ENCODE data around the gene CCDC90B. TPM values are rescaled to one million over a fixed set of nuclear protein-coding genes. Genes with fewer than 3 reads are reported as not detected.

Gene CCDC90B
- total RNA-seq, 2 experiments from 2014 or later: 39.3 to 47.4 TPM

DNA sequence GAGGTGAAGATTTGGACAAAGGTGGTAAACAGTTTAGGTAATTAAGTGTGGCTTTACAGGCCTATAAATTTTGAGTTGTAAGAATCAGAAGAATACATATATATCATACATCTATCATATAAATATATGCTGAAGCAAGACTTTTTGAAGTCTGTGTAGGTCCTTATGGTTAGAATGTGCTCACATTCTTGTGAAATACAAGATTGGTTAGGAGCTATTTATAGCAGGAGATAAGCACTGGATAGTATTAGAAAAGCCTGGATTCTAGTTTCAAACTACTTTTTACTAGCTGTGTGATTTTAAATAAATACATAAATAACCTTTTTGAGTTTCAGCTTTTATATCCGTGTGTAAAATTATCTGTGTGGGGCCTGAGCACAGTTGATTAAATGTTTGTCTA, 50.3 kb downstream of the CCDC90B start:
- Histone ChIP-seq H3K4me1 (ENCODE audit: insufficient read depth, low read length, poor library complexity, severe bottlenecking) (no peaks in the 10 kb centered on the region), H3K79me2 (ENCODE audit: insufficient read depth, low read depth, low read length) (no peaks in the 10 kb centered on the region), H3K4me3 (ENCODE audit: low read depth, low read length, poor library complexity, severe bottlenecking) (no peak overlapping the region), H3K9me2 (ENCODE audit: insufficient read depth, low read length) (no peaks in the 10 kb centered on the region; the same call in 1 of the 2 replicates), H3K27ac (ENCODE audit: low read depth, low read length, poor library complexity, severe bottlenecking) (no peak overlapping the region), H2AFZ (ENCODE audit: low read length) (no peak overlapping the region), H3K9me3 (ENCODE audit: low read length) (no peaks in the 10 kb centered on the region), H3K36me3 (ENCODE audit: insufficient read depth, low read length) (no peaks in the 10 kb centered on the region), H3K4me2 (ENCODE audit: low read length) (no peak overlapping the region), H4K20me1 (ENCODE audit: insufficient read depth, low read length) (no peaks in the 10 kb centered on the region)
- intact Hi-C loops (cut with micrococcal nuclease; ENCODE audit: unreplicated experiment): no loop called here
- CTCF ChIA-PET (ENCODE audit: unreplicated experiment): interaction anchor here (0.8 kb wide), 1 partner anchor 14 kb away, joined by 3 read pairs; no protein-coding TSS in a partner anchor
- BruUV-seq (replicated peaks): no TSS peak
- DNase-seq (ENCODE audit: low spot score): no peak
- no peak for TF ChIP-seq EZH2phosphoT487 (IDR thresholded peaks at IDR 0.05; ENCODE audit: borderline replicate concordance, low read depth, low read length)
- TF ChIP-seq, protein P1, sequence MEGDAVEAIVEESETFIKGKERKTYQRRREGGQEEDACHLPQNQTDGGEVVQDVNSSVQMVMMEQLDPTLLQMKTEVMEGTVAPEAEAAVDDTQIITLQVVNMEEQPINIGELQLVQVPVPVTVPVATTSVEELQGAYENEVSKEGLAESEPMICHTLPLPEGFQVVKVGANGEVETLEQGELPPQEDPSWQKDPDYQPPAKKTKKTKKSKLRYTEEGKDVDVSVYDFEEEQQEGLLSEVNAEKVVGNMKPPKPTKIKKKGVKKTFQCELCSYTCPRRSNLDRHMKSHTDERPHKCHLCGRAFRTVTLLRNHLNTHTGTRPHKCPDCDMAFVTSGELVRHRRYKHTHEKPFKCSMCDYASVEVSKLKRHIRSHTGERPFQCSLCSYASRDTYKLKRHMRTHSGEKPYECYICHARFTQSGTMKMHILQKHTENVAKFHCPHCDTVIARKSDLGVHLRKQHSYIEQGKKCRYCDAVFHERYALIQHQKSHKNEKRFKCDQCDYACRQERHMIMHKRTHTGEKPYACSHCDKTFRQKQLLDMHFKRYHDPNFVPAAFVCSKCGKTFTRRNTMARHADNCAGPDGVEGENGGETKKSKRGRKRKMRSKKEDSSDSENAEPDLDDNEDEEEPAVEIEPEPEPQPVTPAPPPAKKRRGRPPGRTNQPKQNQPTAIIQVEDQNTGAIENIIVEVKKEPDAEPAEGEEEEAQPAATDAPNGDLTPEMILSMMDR (conservative IDR thresholded peaks at IDR 0.05; ENCODE audit: low read length): no peak
- POLR2A ChIA-PET: interaction anchor here (0.5 to 1.6 kb wide), 4 partner anchors 10 to 315 kb away, joined by 3 to 6 read pairs (median 4); no protein-coding TSS in a partner anchor

DNA sequence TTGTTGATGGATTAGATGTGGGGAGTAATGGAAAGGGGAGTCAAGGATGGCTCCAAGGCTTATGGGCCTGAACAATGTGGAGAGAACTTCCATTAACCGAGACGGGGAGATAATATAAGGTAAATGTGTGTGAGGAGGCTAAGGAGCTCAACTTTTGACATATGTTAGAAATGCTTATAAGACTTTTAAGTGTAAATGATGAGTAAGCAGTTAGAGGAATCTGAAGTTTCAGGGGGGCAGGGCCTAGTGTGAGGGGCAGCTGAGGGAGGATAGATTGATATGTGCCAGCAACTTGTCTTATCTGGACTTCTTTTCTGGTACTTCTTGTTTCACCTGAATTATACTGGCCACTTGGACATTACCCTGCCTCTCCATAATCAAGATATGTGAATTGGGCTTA, 62.7 kb downstream of the CCDC90B start:
- Histone ChIP-seq H2AFZ (ENCODE audit: low read length) (no peak overlapping the region), H4K20me1 (ENCODE audit: insufficient read depth, low read length) (no peaks in the 10 kb centered on the region), H3K4me2 (ENCODE audit: low read length) (no peak overlapping the region), H3K36me3 (ENCODE audit: insufficient read depth, low read length) (no peaks in the 10 kb centered on the region), H3K4me3 (ENCODE audit: low read depth, low read length, poor library complexity, severe bottlenecking) (no peak overlapping the region), H3K79me2 (ENCODE audit: insufficient read depth, low read depth, low read length) (no peaks in the 10 kb centered on the region), H3K27ac (ENCODE audit: low read depth, low read length, poor library complexity, severe bottlenecking) (no peak overlapping the region), H3K9me2 (ENCODE audit: insufficient read depth, low read length) (no peaks in the 10 kb centered on the region), H3K9me3 (ENCODE audit: low read length) (no peaks in the 10 kb centered on the region), H3K4me1 (ENCODE audit: insufficient read depth, low read length, poor library complexity, severe bottlenecking) (no peaks in the 10 kb centered on the region)
- no TSS peak for BruUV-seq (replicated peaks)
- POLR2A ChIA-PET: interaction anchor here (0.6 to 1.0 kb wide), 4 partner anchors 12 to 133 kb away, joined by 3 read pairs; no protein-coding TSS in a partner anchor
- CTCF ChIA-PET (ENCODE audit: unreplicated experiment): no interaction called here
- DNase-seq (ENCODE audit: low spot score): no peak
- no peak for TF ChIP-seq EZH2phosphoT487 (IDR thresholded peaks at IDR 0.05; ENCODE audit: borderline replicate concordance, low read depth, low read length)
- TF ChIP-seq, protein P1 (conservative IDR thresholded peaks at IDR 0.05; ENCODE audit: low read length): no peak
- intact Hi-C loops (cut with micrococcal nuclease; ENCODE audit: unreplicated experiment): no loop called here

DNA sequence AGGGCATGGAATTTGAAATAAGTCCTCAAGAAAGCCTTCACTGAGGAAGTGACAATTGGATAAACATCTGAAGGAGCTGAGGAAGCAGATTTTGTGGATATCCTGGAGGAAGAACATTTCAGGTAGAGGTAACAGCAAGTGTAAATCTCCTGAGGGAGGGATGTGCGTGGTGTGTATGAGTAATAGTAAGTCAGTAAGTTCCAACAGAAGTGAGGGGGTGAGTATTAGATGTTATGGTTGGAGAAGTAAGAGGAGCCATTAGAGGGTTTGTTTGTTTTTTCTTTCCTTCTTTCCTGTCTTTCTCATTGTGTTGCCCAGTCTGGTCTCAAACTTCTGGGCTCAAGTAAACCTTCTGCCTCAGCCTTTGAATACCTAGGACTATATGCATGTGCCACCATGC, 63.7 kb downstream of the CCDC90B start:
- H3K36me3 ChIP-seq (ENCODE audit: insufficient read depth, low read length): no peaks in the 10 kb centered on the region
- H4K20me1 ChIP-seq (ENCODE audit: insufficient read depth, low read length): no peaks in the 10 kb centered on the region
- H3K27ac ChIP-seq (ENCODE audit: low read depth, low read length, poor library complexity, severe bottlenecking): no peak overlapping the region
- CTCF ChIA-PET (ENCODE audit: unreplicated experiment): no interaction called here
- H3K9me2 ChIP-seq (ENCODE audit: insufficient read depth, low read length): no peaks in the 10 kb centered on the region
- BruUV-seq (replicated peaks): no TSS peak
- POLR2A ChIA-PET: no interaction called here
- H2AFZ ChIP-seq (ENCODE audit: low read length): no peak overlapping the region
- H3K9me3 ChIP-seq (ENCODE audit: low read length): no peaks in the 10 kb centered on the region
- no peak overlapping the region for H3K4me2 ChIP-seq (ENCODE audit: low read length)
- intact Hi-C loops (cut with micrococcal nuclease; ENCODE audit: unreplicated experiment): no loop called here
- no peaks in the 10 kb centered on the region for H3K79me2 ChIP-seq (ENCODE audit: insufficient read depth, low read depth, low read length)
- TF ChIP-seq EZH2phosphoT487 (IDR thresholded peaks at IDR 0.05; ENCODE audit: borderline replicate concordance, low read depth, low read length): no peak
- TF ChIP-seq, protein P1 (conservative IDR thresholded peaks at IDR 0.05; ENCODE audit: low read length): no peak
- DNase-seq (ENCODE audit: low spot score): no peak
- H3K4me3 ChIP-seq (ENCODE audit: low read depth, low read length, poor library complexity, severe bottlenecking): no peak overlapping the region
- H3K4me1 ChIP-seq (ENCODE audit: insufficient read depth, low read length, poor library complexity, severe bottlenecking): no peaks in the 10 kb centered on the region

Data from OCI-LY7 (cell line).